Smooth muscle cell (in vitro differentiated cells): ENCODE data around the gene CTIF. TPM values are rescaled to one million over a fixed set of nuclear protein-coding genes. Genes with fewer than 3 reads are reported as not detected.

Experiments
- DNase-seq: peaks from one replicate; lab custom pipeline; 2025; ENCODE audit not compliant: unreplicated experiment; lab: John Stamatoyannopoulos, UW
- H2AFZ ChIP-seq: fragments of 200-600 bp; sonication (generic); 2 replicates; pipeline ENCODE4 v1.6.0; 2016; ENCODE audit warnings: antibody characterized with exemption, low read depth, mild to moderate bottlenecking
- H3F3A ChIP-seq: fragments of 200-600 bp; sonication (generic); 2 replicates; pipeline ENCODE4 v1.6.0; 2017; ENCODE audit warnings: antibody characterized with exemption, low read depth
- H3K27ac ChIP-seq: fragments of 200-600 bp; sonication (generic); 2 replicates; pipeline ENCODE4 v1.5.1; 2016; ENCODE audit warnings: low read depth, mild to moderate bottlenecking
- H3K27me3 ChIP-seq: fragments of 200-600 bp; sonication (generic); 2 replicates; pipeline ENCODE4 v1.6.1; 2016; ENCODE audit warnings: low read depth, mild to moderate bottlenecking
- H3K36me3 ChIP-seq: fragments of 200-600 bp; sonication (generic); 2 replicates; pipeline ENCODE4 v1.5.1; 2016; ENCODE audit warnings: low read depth
- H3K4me1 ChIP-seq: fragments of 200-600 bp; sonication (generic); 2 replicates; pipeline ENCODE4 v1.5.1; 2016; ENCODE audit warnings: low read depth
- H3K4me2 ChIP-seq: fragments of 200-600 bp; sonication (generic); 2 replicates; pipeline ENCODE4 v1.6.0; 2016; ENCODE audit warnings: mild to moderate bottlenecking
- H3K4me3 ChIP-seq: fragments of 200-600 bp; sonication (generic); 2 replicates; pipeline ENCODE4 v1.5.1; 2016; ENCODE audit warnings: mild to moderate bottlenecking
- H3K79me2 ChIP-seq: fragments of 200-600 bp; sonication (generic); 2 replicates; pipeline ENCODE4 v1.6.0; 2016; ENCODE audit warnings: low read depth, mild to moderate bottlenecking
- H3K9ac ChIP-seq: fragments of 200-600 bp; sonication (generic); 2 replicates; pipeline ENCODE4 v1.6.0; 2016; ENCODE audit warnings: low read depth
- H3K9me3 ChIP-seq: fragments of 200-600 bp; sonication (generic); replicated peaks from 2 replicates; pipeline ENCODE4 v1.5.1; 2016; ENCODE audit warnings: low read depth
- H4K20me1 ChIP-seq: fragments of 200-600 bp; sonication (generic); 2 replicates; pipeline ENCODE4 v1.6.0; 2016; ENCODE audit warnings: low read depth
- CTCF ChIP-seq: fragments of 200-600 bp; sonication (generic); IDR thresholded peaks from 2 replicates; pipeline ENCODE4 v1.5.1; 2017; ENCODE audit warnings: borderline replicate concordance, mild to moderate bottlenecking, antibody characterized with exemption; ENCODE audit not compliant: insufficient read depth, poor library complexity, severe bottlenecking
- WGBS: methylation state at CpG from one replicate; pipeline ENCODE4 v1.1.7; 2016; ENCODE audit warnings: low lambda C conversion rate; 5-methylcytosine and 5-hydroxymethylcytosine counted together
- polyA plus RNA-seq: library from polyadenylated mRNA; unstranded; fragments of >200 nt; fragmentation: Nextera tagmentation; extraction: Ambion mirVana; gene quantifications from 2 replicates; pipeline ENCODE4 v1.2.1, GENCODE V29; 2016
- total RNA-seq: library from RNA; depleted of rRNA; stranded (reverse); fragments of >200 nt; gene quantifications from 2 replicates; pipeline ENCODE4 v1.2.3, GENCODE V29; 2014

CTIF gene
- total and polyA plus RNA-seq, 2 experiments from 2014 or later: 22.2 to 25.3 TPM

- no peak overlapping the region for H3K27ac ChIP-seq
- H4K20me1 ChIP-seq: no peaks in the 10 kb centered on the region
- no peak for TF ChIP-seq CTCF
- no peak for DNase-seq
- H3K4me2 ChIP-seq: no peak overlapping the region
- WGBS: 91% methylated on average over 18 of the region's 18 CpGs
- no peaks in the 10 kb centered on the region for H3K27me3 ChIP-seq
- no peak overlapping the region for H3K9ac ChIP-seq
- H2AFZ ChIP-seq: no peak overlapping the region
- H3K4me3 ChIP-seq: no peak overlapping the region
- H3K4me1 ChIP-seq: peaks cover under 1% of the 10 kb centered on the region
- H3K79me2 ChIP-seq: peaks cover 25% of the 10 kb centered on the region
- no peaks in the 10 kb centered on the region for H3F3A ChIP-seq
- no peaks in the 10 kb centered on the region for H3K36me3 ChIP-seq
- no peaks in the 10 kb centered on the region for H3K9me3 ChIP-seq
Measured at GRCh38 chr18:48887905-48888772, 349.3 kb downstream of the CTIF start.

- Histone ChIP-seq H3K27ac (no peak overlapping the region), H3K27me3 (no peaks in the 10 kb centered on the region), H3K4me2 (peak overlapping the region; percentile 68), H3K9ac (no peak overlapping the region), H3K4me1 (peaks cover 5% of the 10 kb centered on the region), H3K9me3 (no peaks in the 10 kb centered on the region), H3K4me3 (no peak overlapping the region), H2AFZ (no peak overlapping the region), H4K20me1 (no peaks in the 10 kb centered on the region), H3F3A (no peaks in the 10 kb centered on the region), H3K36me3 (no peaks in the 10 kb centered on the region), H3K79me2 (peaks cover 25% of the 10 kb centered on the region)
- TF ChIP-seq CTCF: no peak
- 97% methylated on average over 5 of the region's 5 CpGs for WGBS
- no peak for DNase-seq
Measured at GRCh38 chr18:48888773-48889080, 349.9 kb downstream of the CTIF start.

GRCh38 chr18:48889115-48889941 lies 350.5 kb downstream of the CTIF start:
- H3K27ac ChIP-seq: no peak overlapping the region
- H3F3A ChIP-seq: no peaks in the 10 kb centered on the region
- no peak overlapping the region for H2AFZ ChIP-seq
- H4K20me1 ChIP-seq: no peaks in the 10 kb centered on the region
- no peak for DNase-seq
- no peak for TF ChIP-seq CTCF
- no peak overlapping the region for H3K4me3 ChIP-seq
- H3K4me2 ChIP-seq: peak overlapping the region; percentile 68
- no peaks in the 10 kb centered on the region for H3K36me3 ChIP-seq
- H3K4me1 ChIP-seq: peaks cover 5% of the 10 kb centered on the region
- no peaks in the 10 kb centered on the region for H3K9me3 ChIP-seq
- no peaks in the 10 kb centered on the region for H3K27me3 ChIP-seq
- peaks cover 19% of the 10 kb centered on the region for H3K79me2 ChIP-seq
- WGBS: 57% methylated on average over 15 of the region's 18 CpGs
- H3K9ac ChIP-seq: no peak overlapping the region
